Measurements from ENCODE around the gene ALDOB.

The ALDOB gene

GRCh38 chr9:101435601-101436079 is at the start of gene ALDOB:
TSS of gene ALDOB (minus strand) at chr9:101435774. CDS start at chr9:101430887, 4,887 bp downstream.
- no peak for DNase-seq (ENCODE audit: low read depth, low spot score)

GRCh38 chr9:101484046-101484445 is 48.5 kb upstream of the ALDOB start:
- DNase-seq (ENCODE audit: low read depth, low spot score) = no peak

GRCh38 chr9:101481261-101481660 is 45.7 kb upstream of the ALDOB start:
- DNase-seq (ENCODE audit: low read depth, low spot score) = no peak

GRCh38 chr9:101480386-101480785 is 44.8 kb upstream of the ALDOB start:
- no peak for DNase-seq (ENCODE audit: low read depth, low spot score)

- no peak for DNase-seq (ENCODE audit: low read depth, low spot score)
Observed at GRCh38 chr9:101479338-101480030, 43.9 kb upstream of the ALDOB start.

GRCh38 chr9:101478906-101479305 is 43.3 kb upstream of the ALDOB start:
- no peak for DNase-seq (ENCODE audit: low read depth, low spot score)

- no peak for DNase-seq (ENCODE audit: low read depth, low spot score)
Observed at GRCh38 chr9:101478444-101478843, 42.9 kb upstream of the ALDOB start.

GRCh38 chr9:101477736-101478135 is 42.2 kb upstream of the ALDOB start:
- no peak for DNase-seq (ENCODE audit: low read depth, low spot score)

- DNase-seq (ENCODE audit: low read depth, low spot score) = no peak
Observed at GRCh38 chr9:101477214-101477613, 41.6 kb upstream of the ALDOB start.

- DNase-seq (ENCODE audit: low read depth, low spot score) = no peak
Observed at GRCh38 chr9:101476576-101477208, 41.1 kb upstream of the ALDOB start.

GRCh38 chr9:101472891-101473290 is 37.3 kb upstream of the ALDOB start:
- DNase-seq (ENCODE audit: low read depth, low spot score) = no peak

GRCh38 chr9:101470929-101471328 is 35.4 kb upstream of the ALDOB start:
- DNase-seq (ENCODE audit: low read depth, low spot score) = no peak

- DNase-seq (ENCODE audit: low read depth, low spot score) = no peak
Observed at GRCh38 chr9:101470021-101470420, 34.4 kb upstream of the ALDOB start.

GRCh38 chr9:101469026-101469425 is 33.5 kb upstream of the ALDOB start:
- DNase-seq (ENCODE audit: low read depth, low spot score) = no peak

- DNase-seq (ENCODE audit: low read depth, low spot score) = no peak
Observed at GRCh38 chr9:101468116-101468515, 32.5 kb upstream of the ALDOB start.

GRCh38 chr9:101467690-101468089 is 32.1 kb upstream of the ALDOB start:
- DNase-seq (ENCODE audit: low read depth, low spot score) = no peak

- DNase-seq (ENCODE audit: low read depth, low spot score) = no peak
Observed at GRCh38 chr9:101466863-101467262, 31.3 kb upstream of the ALDOB start.

- peak; percentile 56 for DNase-seq (ENCODE audit: low read depth, low spot score)
Observed at GRCh38 chr9:101465326-101465915, 29.8 kb upstream of the ALDOB start.

GRCh38 chr9:101463397-101463796 is 27.8 kb upstream of the ALDOB start:
- DNase-seq (ENCODE audit: low read depth, low spot score) = no peak

GRCh38 chr9:101462558-101462957 is 27.0 kb upstream of the ALDOB start:
- DNase-seq (ENCODE audit: low read depth, low spot score) = peak; percentile 23

- no peak for DNase-seq (ENCODE audit: low read depth, low spot score)
Observed at GRCh38 chr9:101460965-101461364, 25.4 kb upstream of the ALDOB start.

- peak; percentile 74 for DNase-seq (ENCODE audit: low read depth, low spot score)
Observed at GRCh38 chr9:101458963-101459631, 23.5 kb upstream of the ALDOB start.
